ENCODE results near the gene AK9. TPM values are rescaled to one million over a fixed set of nuclear protein-coding genes. Genes with fewer than 3 reads are reported as not detected.

The AK9 gene
- total and polyA plus RNA-seq, 2 of the 4 experiments (the other 2 are of a cell fraction) = 1.7 to 1.8 TPM

- dilution Hi-C loops (cut with HindIII; ENCODE audit: low sequenced_read_pairs, unreplicated experiment) = no loop called here
Measured at GRCh38 chr6:109632405-109632804, 58.6 kb downstream of the AK9 start.

More at GRCh38 chr6:109632405-109632804, 58.6 kb downstream of the AK9 start:
- intact Hi-C loops (cut with micrococcal nuclease) (no loop called here), in situ Hi-C loops (cut with MboI; ENCODE audit: low sequenced_read_pairs) (no loop called here)
- no peak for DNase-seq
- Histone ChIP-seq H3K9me1 (ENCODE audit: insufficient read depth, low read length) (no peaks in the 10 kb centered on the region), H2BK120ac (ENCODE audit: low read depth, low read length) (no peak overlapping the region), H4K91ac (ENCODE audit: insufficient read depth, low read depth, low read length) (no peak overlapping the region), H2BK15ac (ENCODE audit: low read depth, low read length) (no peak overlapping the region), H3K4me1 (ENCODE audit: control insufficient read depth, insufficient read depth, low read length) (no peaks in the 10 kb centered on the region), H3K79me1 (ENCODE audit: low read depth in 1 of 2, low read length in 2 of 2) (no peaks in the 10 kb centered on the region), H3K18ac (ENCODE audit: low read depth, low read length) (no peak overlapping the region), H4K5ac (ENCODE audit: low read depth, low read length) (no peak overlapping the region), H3K56ac (ENCODE audit: extremely low read depth, insufficient read depth, low read length) (no peak overlapping the region), H3K27ac (ENCODE audit: insufficient read depth, low read length) (no peak overlapping the region), H4K20me1 (ENCODE audit: insufficient read depth, low read length) (no peaks in the 10 kb centered on the region), H3K9me3 (ENCODE audit: control insufficient read depth, insufficient read depth, low read length) (no peaks in the 10 kb centered on the region), H3K27me3 (ENCODE audit: control insufficient read depth, insufficient read depth, low read length) (0 out of 2 replicates have a peak, but pooled peaks cover 1% of the 10 kb centered on the region), H3K14ac (replicated peaks; ENCODE audit: low read depth, low read length) (no peak overlapping the region), H2AK5ac (ENCODE audit: low read depth, low read length) (no peak overlapping the region), H2AFZ (replicated peaks; ENCODE audit: low read length, poor library complexity) (no peak overlapping the region), H3K4me3 (ENCODE audit: insufficient read depth, low read depth, low read length) (no peak overlapping the region), H2BK20ac (ENCODE audit: low read depth, low read length) (no peak overlapping the region), H3K4ac (ENCODE audit: low read depth, low read length) (no peak overlapping the region), H3K4me2 (ENCODE audit: low read depth, low read length) (no peak overlapping the region), H3K23ac (ENCODE audit: low read depth, low read length) (no peak overlapping the region), H3K36me3 (ENCODE audit: control insufficient read depth, insufficient read depth, low read length) (no peaks in the 10 kb centered on the region), H2BK5ac (ENCODE audit: low read depth, low read length, poor library complexity, severe bottlenecking) (no peak overlapping the region), H4K8ac (ENCODE audit: low read depth in 2 of 2, low read length in 2 of 2) (no peak overlapping the region), H3K9ac (ENCODE audit: low read depth, low read length) (no peak overlapping the region), H2AK9ac (replicated peaks; ENCODE audit: low read depth, low read length, poor library complexity) (no peak overlapping the region)
- ChIA-PET POLR2A (ENCODE audit: unreplicated experiment) (no interaction called here), CTCF (no interaction called here)
- no peak for TF ChIP-seq RFX5 (IDR thresholded peaks at IDR 0.05; ENCODE audit: low read depth, low read length)
- TF ChIP-seq NFE2L2 (IDR thresholded peaks at IDR 0.05; ENCODE audit: low read depth, low read length) = no peak
- BruUV-seq (replicated peaks) = no TSS peak
- WGBS, 2 experiments (ENCODE audit: extremely low coverage in 2 of 2, insufficient read length in 1 of 2) = no CpG with 5 or more reads among the region's 1 CpG
- no peak for ATAC-seq (ENCODE audit: low read depth)
